Stimulated activated naive CD4-positive, alpha-beta T cell (primary cell): Measurements from ENCODE around the gene SVBP.

Experiments
- DNase-seq, 6 experiments: peaks; one replicate each; lab custom pipeline; 2025; lab: John Stamatoyannopoulos, UW

SVBP gene

DNA sequence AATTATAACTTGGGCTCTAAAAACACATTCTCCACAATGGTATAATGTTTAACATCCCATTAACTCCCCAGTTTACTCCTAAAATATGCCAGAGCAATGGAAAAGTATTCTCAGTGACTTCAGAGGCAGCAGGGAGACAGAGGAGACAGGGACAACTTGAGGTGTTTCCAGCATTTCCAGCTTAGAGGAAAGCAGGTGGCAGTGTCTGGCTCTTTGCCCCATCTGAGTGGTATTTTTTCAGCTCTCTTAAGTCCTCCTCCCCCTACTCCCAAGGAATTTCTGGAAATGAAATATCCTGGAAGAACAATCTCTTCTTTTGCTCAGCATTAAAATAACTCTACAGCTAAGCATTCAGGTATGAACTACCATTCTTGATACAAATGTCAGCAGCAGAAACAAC, 11.0 kb downstream of the SVBP start:
- no peak for DNase-seq

DNA sequence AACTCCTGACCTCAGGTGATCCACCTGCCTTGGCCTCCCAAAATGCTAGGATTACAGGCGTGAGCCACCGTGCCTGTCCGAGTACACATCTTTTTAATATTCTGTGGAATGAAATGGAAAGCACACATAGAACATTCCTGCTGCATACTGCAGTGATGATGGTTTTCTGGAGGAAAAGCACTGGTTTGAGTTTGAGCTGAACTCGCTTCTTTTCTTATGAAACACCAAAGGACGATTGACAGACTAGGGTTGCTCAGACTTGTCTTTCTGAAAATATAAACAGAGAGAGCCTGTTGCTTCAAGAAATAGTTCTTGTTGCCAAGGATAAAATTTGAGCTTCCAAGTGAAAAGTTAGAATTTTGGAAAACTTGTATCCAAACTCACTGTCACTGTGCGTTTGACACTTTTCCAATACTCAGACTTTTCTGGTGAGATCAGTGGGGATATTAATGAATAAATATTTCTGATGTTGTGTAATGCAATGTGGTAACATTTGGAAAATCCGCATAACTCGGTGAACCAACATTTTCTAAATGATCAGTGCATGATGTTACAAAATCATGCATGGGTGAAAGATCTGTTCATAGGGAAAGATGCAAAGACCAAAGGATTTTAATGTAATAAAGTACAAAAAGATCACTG, 15.2 kb downstream of the SVBP start:
- DNase-seq, result no peak

DNA sequence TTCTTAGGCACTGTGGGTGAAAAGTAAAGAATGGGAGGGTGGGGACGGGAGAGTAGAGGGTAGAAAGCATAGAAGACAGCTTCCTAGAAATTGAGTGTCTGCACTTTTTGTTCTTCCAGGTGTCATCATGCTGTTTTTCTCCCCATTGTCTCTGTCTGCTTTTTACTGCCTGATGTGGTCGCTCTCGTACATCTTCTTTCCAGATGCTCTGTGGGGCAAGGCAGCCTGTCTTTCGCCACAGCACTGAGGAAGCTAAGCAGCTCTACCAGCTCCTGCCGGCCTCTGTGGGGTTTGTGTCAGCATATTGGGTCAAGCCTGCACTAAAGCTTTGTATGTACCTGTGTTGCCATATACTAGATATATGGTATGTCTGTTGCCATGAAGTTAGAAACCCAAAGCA, 19.2 kb downstream of the SVBP start:
- no peak for DNase-seq

DNA sequence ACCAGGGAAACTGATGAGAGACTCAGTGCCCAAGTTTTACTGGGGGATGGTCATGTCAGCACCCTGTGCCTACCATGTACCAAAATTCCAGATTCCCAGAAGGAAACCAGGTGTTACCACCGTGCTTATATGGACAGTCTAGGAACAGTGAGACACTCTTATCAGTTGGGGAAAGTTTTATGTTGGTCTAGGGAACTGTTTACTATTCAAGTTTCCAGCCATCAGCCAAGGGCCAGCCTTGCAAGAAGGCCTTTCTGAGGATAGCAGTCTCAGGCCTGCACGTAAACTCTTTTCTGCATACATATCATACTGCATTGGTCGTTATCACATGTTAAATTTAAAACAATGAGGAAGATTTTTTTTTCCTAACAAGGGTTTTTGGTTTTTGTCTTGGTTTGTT, 19.8 kb downstream of the SVBP start:
- no peak for DNase-seq

DNA sequence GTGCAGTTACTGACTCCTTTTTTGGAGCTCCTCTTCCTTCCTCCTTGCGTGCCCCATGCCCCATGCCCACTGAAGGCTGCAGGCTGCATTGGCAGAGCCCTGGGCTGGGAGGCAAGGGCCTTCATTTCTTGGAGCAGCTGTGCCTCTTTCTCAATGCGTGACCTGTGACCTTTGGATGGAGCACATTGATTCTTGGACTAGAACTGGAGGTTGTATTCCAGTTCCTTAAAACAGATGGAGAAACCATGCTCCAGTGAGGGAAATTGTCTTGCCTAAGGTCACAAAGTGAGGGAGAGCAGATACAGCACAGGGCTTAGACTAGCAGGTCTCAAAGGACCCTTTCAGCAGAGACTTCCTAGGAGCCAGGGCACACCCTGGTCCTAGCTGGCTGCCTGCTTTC, 23.4 kb downstream of the SVBP start:
- DNase-seq, result no peak

DNA sequence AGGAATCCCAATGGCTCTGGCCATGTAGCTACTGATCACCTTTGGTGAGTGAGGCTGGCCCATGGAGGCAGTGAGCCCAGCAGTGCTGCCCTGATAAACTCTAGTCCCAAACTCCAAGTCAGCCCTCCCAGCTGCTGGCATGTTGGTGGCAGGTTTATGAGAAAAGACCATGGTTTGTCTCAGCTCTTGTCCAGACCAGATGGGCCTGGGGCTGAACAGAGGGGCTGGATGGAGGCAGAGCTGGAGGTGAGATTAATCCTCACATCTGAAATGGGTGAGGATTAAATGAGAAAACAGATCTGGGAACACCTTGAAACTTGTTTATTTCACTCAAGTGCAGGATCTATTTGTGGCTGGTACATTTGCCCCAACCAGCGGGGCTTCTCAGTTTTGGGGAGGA, 29.2 kb downstream of the SVBP start:
- no peak for DNase-seq

DNA sequence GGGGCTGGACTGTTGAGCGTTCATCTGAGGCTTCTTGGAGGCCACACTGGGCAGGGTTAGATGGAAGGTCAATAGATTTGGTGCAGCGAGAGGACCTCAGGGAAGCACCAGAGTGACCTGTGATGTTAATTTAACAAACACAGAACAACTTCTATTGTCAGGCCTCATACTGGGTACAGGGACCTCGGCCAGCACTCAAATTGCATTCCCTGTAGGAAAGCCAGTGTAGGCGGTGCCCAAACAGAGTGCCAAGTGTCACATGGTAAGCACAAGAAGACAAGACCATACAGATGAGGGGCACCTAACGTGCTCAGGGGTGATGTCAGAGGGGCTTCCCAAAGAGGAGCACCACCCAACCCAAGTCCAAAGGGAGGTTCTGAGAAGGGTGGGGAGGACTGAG, 31.1 kb downstream of the SVBP start:
- no peak for DNase-seq

DNA sequence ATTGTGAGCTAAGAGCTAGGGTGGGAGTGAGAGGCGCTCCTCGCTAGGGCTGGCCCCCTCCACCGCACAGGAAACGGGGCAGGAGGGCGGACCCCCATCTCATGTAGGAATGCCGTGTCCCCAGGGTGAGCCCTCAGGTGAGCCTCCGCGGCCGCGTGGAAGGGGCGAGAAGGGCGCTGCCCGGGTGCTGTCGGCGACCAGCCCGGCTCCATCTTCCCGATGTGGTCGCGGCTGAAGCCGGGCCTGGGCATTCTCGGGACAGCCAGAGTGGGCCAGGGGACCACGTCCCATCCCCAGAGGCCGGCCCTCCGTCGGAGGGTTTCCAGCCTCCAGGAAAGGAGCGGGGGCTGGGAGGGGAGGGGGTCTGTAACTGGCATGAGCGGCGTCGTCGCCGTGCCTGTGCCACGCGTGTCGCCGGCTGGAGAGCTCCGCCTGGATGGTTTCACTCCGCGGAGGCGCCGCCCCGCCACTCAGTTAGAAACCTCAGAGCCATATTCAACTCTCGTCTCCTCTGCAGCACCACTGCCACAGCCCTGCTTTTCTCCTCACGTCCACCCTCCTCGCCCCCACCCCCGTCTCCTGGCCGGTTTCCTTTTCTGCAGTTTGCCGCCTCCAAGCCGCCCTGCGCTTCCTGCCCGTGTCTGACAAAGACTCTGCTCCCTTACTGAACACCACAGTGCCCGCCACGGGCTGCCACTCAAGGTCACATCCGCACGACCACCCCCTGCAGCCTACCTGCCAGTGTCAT, 32.1 kb downstream of the SVBP start, which contains the start of gene TMEM269:
Gene TMEM269 (plus strand): TSS at position 46 of the 748 bp plus-strand sequence. CDS start 4,903 bp downstream, outside the sequence.
- DNase-seq, result peak; percentile 6 to 52 (median 20)

DNA sequence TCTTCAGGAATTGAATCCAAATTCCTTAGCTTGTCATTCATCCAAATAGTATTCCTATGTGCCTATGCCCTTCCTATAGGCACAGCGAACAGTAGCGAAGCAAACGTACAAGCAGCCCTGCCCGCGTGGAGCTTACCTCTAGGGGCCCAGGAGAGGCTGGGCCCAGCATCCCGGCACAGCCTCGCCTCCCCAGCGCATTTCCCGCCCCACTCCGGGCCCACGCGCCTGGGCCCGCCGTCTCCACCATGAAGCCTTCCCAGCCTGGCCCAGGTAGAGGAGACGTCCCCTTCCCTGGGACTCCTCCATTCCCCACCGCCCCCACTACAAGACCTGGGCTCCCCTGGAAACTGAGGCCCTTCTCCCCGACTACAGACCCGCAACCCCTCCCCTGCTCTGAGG, 32.7 kb downstream of the SVBP start:
- no peak for DNase-seq

DNA sequence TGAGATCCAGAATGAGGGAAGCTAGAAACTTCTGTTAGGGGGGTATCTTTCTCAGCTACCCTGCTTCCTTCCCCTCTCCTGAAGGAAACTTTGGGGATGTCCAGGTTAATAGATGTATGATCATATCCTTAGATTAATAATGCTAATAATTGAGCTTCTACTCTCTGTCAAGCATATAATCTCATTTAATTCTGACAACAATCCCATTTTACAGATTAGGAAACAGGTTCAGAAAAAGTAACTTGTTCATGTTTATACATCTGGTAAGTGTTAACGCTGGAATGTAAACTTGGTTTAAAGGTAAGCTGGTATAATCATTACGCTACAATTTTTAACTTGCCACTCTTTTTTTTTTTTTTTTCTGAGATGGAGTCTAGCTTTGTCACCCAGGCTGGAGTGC, 34.1 kb downstream of the SVBP start:
- no peak for DNase-seq

DNA sequence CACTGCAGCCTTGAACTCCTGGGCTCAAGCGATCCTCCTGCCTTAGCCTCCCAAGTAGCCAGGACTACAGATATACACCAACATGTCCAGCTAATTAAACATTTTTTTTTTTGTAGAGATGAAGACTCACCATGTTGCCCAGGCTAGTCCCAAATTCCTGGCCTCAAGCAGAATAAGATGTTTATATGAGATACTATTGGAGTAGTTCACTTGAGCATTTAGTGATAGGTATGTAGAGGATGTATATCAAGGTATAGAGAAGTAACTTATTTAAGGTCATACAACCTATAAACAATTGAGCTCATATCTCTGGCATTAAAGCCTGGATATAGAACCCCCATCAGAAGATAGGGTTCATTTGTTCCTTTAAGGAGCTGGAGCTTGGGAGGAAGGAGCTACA, 37.0 kb downstream of the SVBP start:
- DNase-seq, result no peak

DNA sequence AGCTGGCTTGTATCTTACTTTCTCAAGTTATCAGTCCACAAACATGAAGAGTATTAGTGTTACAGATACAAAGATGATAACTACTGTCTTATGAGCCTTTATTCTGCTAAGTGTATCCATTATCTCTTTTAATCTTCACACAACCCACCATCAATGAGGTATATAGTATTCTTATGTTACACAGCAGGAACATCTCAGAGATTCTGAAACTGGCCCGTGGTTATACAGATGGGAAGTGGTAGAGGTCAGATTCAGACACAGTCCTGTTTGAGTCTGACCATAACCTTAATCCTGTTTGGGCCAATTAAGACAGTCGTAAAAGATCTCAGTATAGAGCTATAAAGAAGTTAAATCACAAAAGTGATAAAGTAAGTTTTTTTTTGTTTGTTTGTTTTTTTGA, 37.5 kb downstream of the SVBP start:
- DNase-seq, result no peak

DNA sequence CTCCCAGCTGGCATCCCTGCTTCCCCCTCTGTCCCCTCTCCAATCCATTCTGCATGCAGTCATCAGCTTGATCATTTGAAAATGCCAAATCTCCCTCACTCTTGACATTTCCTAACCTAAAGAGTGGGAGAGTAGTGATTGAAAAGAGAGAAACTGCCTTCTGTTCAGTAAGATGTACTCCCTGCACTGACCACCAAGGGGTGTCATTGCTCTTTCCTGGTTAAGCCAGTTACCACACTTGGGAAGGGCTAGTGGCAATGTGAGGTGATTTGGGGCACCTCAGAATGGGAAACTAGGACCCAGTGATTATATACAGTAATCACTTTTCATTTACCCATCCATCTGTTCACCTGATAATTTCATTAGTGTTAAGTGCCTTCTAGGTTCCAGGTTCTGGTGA, 39.3 kb downstream of the SVBP start:
- peak in 4 of 6 experiments; percentile 5 to 12 (median 7) for DNase-seq

DNA sequence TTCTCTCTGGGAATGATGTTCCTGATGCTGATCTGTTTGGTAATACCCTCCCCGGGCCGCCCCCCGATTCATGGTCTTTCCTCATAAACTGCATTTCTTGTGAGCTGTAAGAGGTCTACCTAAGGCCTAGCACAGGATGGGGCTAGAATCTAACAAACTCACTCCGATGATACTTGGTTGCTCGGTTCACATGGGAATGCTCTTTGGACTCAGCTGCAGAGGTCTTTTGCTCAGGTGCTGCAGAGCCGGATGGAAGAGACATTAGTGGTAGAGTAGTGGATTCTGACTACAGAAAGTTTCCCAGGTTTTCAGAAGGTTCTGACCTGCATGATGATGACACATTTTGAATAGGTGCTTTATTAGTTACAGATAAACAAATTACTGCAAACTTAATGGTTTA, 40.7 kb downstream of the SVBP start:
- DNase-seq, result no peak

DNA sequence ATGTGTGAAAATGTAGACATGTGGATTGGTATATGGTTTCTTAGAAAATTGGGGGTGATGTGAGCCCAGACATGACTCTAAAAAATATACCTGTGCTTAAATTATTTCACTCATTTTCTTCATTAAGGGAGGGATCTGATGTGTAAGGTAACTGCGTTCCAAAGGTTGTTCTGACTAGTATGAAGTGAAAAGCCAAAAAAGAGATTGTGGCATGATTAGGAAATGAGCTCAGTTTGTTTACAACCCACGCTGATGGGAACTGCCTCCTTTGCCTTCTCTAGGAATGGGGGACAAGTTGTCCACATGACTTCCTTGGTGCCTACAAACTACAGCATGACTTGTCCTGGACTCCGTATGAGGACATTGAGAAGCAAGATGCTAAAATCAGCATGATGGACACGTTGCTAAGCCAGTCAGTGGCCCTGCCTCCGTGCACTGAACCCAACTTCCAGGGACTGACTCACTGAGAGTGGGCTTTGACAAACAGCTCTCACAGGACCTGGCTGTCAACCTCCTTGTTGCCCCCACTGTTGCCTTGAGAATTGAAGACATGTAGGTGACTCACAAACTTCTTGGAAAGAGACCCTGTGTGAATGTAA, 42.2 kb downstream of the SVBP start:
- DNase-seq, result no peak

DNA sequence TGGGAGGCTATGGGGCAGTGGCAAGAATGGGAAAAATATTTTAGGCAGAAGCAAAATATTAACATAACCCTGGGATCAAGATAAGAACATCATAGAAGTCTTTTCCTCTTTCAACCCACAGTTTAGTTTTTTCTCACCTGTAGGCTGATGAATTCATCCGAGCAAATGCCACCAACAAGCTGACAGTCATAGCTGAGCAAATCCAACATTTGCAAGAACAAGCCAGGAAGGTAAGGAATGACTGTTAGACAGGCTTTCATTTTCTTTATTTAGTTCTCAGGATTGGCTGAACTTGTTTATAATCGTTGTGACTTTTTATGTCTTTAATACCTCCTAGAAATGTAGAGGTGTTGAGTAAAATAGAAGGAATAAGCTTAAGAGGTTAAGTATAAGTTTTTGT, 43.8 kb downstream of the SVBP start:
- DNase-seq, result no peak

DNA sequence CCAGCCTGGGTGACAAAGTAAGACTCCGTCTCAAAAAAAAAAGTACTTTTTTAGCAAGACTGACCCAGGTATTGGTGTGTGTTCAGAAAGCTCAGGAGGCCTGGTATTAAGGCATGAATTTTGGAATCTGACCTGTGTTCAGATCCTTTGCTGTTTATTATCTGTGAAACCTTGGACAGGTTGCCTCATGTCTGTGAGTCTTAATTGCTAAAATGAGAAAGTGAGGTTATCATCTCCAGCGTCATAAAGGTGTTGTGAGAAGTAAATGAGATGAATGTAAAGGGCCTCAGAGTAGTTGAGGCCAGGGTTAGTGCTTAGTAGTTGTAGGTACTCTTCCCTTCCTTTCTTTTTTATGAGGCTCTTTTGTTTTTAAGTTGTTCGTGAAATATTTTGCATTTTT, 47.4 kb downstream of the SVBP start:
- no peak for DNase-seq

DNA sequence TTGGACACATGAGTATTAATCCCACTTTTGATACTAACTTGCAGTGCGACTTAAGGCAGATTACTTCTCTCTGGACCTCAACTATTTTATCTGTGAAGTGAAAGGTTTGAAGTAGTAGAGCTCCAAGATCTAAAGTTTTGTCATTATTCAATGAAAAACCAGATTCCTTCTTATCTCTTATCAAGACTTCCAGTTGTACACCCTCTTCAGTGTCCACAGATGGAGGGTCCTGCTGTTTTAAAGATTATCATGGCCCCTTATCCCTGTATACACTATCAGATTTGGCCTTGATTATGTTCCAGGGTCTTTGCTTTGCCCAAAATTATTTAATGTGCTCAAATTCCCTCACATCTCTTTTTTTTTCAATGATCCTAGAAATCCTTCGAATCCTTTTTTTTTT, 49.0 kb downstream of the SVBP start:
- DNase-seq, result no peak

DNA sequence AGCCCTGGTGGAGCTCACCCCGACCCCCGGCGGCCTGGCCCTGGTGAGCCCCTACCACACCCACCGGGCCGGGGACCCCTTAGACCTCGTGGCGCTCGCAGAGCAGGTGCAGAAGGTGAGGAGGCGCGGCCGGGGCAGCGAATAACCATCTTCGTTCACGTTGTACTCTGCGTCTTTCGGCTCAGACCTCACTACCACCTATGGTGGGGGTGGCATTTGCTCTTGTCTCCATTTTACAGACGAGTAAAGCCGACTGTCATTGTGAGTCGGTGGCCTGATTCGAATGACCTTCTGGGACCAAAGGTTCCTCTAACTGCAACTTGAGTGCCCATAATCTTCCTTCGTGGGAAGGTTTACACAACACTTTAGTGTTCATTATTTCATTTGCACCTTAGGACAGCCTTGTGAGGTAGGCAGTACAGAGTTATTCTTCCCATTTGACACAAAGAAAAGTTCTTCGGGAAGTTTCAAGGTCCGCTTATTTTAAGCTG, 49.6 kb downstream of the SVBP start:
- DNase-seq, result no peak

DNA sequence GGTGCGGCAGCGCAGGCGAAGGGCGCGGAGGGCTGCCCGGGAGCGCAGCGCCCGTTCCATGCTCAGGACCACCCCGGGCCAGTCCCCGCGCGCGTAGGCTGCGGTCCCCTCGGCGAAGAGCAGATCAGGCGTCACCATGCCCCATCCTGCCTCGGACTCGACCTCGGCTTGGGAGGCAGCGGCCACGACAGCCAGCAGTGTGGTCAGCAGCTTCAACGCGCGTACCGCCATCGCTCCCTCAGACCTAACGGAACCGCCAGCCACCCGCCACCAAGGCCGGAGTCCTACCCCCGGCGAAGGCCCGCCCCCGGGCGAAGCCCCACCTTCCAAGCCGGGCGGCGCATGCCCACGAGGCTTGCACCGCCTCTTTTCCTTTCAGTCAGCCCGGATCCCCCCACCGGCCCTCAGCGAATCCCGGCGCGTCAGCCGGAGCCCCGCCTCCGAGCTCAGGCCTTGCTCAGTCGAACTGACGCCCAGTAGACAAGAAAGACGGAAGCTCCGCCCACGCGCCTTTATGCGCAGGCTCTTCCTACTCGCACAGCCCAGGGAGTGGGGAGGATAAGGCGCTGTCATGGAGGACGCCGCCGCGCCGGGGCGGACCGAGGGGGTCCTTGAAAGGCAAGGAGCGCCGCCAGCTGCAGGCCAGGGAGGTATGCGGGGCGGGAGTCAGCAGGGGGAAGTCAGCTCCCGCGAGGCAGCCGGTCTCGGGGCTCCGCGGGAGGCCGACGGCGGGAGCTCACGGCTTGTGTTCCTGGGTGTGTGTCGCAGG, 50.3 kb downstream of the SVBP start, which contains the start of the genes C1orf50 and P3H1:
Gene C1orf50 (plus strand): TSS at position 509 of the 769 bp plus-strand sequence. CDS start 63 bp downstream, at position 572.
Gene P3H1 (minus strand): TSS at position 288 of the 769 bp plus-strand sequence. CDS start 57 bp downstream, at position 231.
- peak; percentile 97 to 100 (median 98) for DNase-seq

DNA sequence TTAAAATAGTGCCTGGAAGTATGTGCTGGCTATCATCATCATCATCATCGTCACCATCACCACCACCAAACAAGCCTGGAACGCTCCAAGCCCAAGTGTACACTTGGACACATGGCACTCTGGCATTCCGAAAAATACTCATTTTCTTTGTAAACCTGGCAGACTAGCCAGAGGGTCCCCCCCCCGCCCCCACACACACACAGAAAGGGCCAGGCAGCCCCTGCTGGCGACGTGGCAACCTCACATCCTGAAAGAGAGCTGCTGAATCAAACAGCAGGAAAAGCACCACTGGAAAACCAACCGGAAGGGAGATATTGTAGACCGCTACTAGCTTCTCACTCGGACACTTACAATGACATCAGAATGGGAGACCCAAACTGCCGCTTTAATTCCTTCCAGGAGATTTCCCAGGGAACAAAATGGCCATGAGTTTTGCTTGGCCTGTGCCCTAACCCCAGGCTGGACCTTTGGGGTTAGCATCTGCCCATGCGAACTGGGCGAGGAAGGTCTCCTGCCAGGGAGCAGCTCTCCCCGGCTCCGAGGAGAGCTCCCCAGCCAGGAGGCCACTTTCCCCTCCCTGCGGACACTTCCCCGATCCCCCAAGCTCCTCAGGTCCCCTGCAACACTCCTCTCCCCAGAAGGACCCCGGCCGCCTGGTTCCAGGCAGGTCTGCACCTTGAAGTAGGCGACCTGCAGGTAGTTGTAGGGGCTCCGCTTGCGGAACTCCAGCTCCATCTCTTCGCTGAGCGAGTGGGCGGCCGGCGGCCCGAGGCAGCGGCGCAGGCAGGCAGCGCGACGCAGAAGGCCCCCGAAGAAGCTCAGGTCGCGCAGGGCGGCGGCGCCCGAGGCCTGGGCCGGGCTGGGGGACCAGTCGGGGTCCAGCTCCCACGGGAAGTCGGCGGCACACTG, 51.1 kb downstream of the SVBP start:
- DNase-seq, result peak; percentile 3 to 38 (median 16)
